ENCODE data around the gene GPR157. TPM values are rescaled to one million over a fixed set of nuclear protein-coding genes. Genes with fewer than 3 reads are reported as not detected.

Gene GPR157
- polyA plus RNA-seq, 2 of the 4 experiments (the other 2 are of a cell fraction), result 3.6 to 4.7 TPM

- ChIA-PET POLR2A (no interaction called here), CTCF (interaction anchor here (1.1 to 2.9 kb wide), 3 partner anchors 19 to 34 kb away, joined by 3 to 16 read pairs (median 6); no protein-coding TSS in a partner anchor)
- FAIRE-seq, result no peak
- no peak for ATAC-seq
- H3K4me2 ChIP-seq, result peak overlapping the region; percentile 90
- no peak overlapping the region for H3K4me3 ChIP-seq
- 87% methylated on average over 7 of the region's 9 CpGs for WGBS (ENCODE audit: missing lambda C conversion rate)
- peak overlapping the region; percentile 96 to 97; a peak in 5 of 6 replicates for H3K27ac ChIP-seq
- no peaks in the 10 kb centered on the region for H3K9me3 ChIP-seq
- TF ChIP-seq NPAS2 (CRISPR knock-in tag; IDR thresholded peaks at IDR 0.05; ENCODE audit: borderline replicate concordance) (no peak), KDM5A (IDR thresholded peaks at IDR 0.05) (no peak), MAX (IDR thresholded peaks at IDR 0.05) (no peak), ZNF302 (CRISPR knock-in tag; IDR thresholded peaks at IDR 0.05) (no peak), HOXB13 (CRISPR knock-in tag; IDR thresholded peaks at IDR 0.05; ENCODE audit: low read depth) (no peak), EP300 (IDR thresholded peaks at IDR 0.05) (no peak), POLR2A (IDR thresholded peaks at IDR 0.05; ENCODE audit: low read length) (no peak), FOSL2 (IDR thresholded peaks at IDR 0.05) (no peak), FOSL2 (CRISPR knock-in tag; IDR thresholded peaks at IDR 0.05) (no peak), BCL3 (IDR thresholded peaks at IDR 0.05) (no peak), RFX5 (IDR thresholded peaks at IDR 0.05) (no peak), ZFP36 (IDR thresholded peaks at IDR 0.05; ENCODE audit: borderline replicate concordance, partially characterized antibody) (no peak), ZC3H11A (IDR thresholded peaks at IDR 0.05) (no peak), RARB (CRISPR knock-in tag; IDR thresholded peaks at IDR 0.05) (no peak)
- H3K4me1 ChIP-seq, result peaks cover 53% of the 10 kb centered on the region
- DNase-seq (ENCODE audit: low read depth in 1 of 2, low spot score in 1 of 2), result no peak
These were observed 33.1 kb upstream of the GPR157 start for GRCh38 chr1:9161963-9162362.

- DNase-seq (ENCODE audit: low read depth in 1 of 2, low spot score in 1 of 2), result no peak
- peak overlapping the region; percentile 96 to 97; a peak in 5 of 6 replicates for H3K27ac ChIP-seq
- no peak for FAIRE-seq
- ChIA-PET CTCF (interaction anchor here (0.6 to 1.6 kb wide), 3 partner anchors 19 to 91 kb away, joined by 3 to 6 read pairs (median 4); no protein-coding TSS in a partner anchor), POLR2A (no interaction called here)
- no peaks in the 10 kb centered on the region for H3K9me3 ChIP-seq
- 88% methylated on average over 6 of the region's 6 CpGs for WGBS (ENCODE audit: missing lambda C conversion rate)
- ATAC-seq, result no peak
- peaks cover 50% of the 10 kb centered on the region for H3K4me1 ChIP-seq
- no peak for TF ChIP-seq KDM1A (IDR thresholded peaks at IDR 0.05; ENCODE audit: low read depth)
- no peak for TF ChIP-seq CHD2 (IDR thresholded peaks at IDR 0.05; ENCODE audit: low read length, partially characterized antibody)
- TF ChIP-seq ZC3H11A (IDR thresholded peaks at IDR 0.05), result no peak
- TF ChIP-seq MYC (IDR thresholded peaks at IDR 0.05; ENCODE audit: borderline replicate concordance, low read length), result no peak
- TF ChIP-seq, protein P1, sequence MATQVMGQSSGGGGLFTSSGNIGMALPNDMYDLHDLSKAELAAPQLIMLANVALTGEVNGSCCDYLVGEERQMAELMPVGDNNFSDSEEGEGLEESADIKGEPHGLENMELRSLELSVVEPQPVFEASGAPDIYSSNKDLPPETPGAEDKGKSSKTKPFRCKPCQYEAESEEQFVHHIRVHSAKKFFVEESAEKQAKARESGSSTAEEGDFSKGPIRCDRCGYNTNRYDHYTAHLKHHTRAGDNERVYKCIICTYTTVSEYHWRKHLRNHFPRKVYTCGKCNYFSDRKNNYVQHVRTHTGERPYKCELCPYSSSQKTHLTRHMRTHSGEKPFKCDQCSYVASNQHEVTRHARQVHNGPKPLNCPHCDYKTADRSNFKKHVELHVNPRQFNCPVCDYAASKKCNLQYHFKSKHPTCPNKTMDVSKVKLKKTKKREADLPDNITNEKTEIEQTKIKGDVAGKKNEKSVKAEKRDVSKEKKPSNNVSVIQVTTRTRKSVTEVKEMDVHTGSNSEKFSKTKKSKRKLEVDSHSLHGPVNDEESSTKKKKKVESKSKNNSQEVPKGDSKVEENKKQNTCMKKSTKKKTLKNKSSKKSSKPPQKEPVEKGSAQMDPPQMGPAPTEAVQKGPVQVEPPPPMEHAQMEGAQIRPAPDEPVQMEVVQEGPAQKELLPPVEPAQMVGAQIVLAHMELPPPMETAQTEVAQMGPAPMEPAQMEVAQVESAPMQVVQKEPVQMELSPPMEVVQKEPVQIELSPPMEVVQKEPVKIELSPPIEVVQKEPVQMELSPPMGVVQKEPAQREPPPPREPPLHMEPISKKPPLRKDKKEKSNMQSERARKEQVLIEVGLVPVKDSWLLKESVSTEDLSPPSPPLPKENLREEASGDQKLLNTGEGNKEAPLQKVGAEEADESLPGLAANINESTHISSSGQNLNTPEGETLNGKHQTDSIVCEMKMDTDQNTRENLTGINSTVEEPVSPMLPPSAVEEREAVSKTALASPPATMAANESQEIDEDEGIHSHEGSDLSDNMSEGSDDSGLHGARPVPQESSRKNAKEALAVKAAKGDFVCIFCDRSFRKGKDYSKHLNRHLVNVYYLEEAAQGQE (IDR thresholded peaks at IDR 0.05), result no peak
- TF ChIP-seq CBX2 (IDR thresholded peaks at IDR 0.05; ENCODE audit: borderline replicate concordance, low read depth), result no peak
- no peak for TF ChIP-seq E2F6 (IDR thresholded peaks at IDR 0.05; ENCODE audit: borderline replicate concordance, low read depth)
- no peak for TF ChIP-seq HEYL (CRISPR knock-in tag; IDR thresholded peaks at IDR 0.05)
- TF ChIP-seq SREBF2 (IDR thresholded peaks at IDR 0.05), result no peak
- no peak for TF ChIP-seq ZNF302 (CRISPR knock-in tag; IDR thresholded peaks at IDR 0.05)
- TF ChIP-seq RARB (CRISPR knock-in tag; IDR thresholded peaks at IDR 0.05), result no peak
- TF ChIP-seq CBX8 (IDR thresholded peaks at IDR 0.05), result no peak
- TF ChIP-seq, protein P2, sequence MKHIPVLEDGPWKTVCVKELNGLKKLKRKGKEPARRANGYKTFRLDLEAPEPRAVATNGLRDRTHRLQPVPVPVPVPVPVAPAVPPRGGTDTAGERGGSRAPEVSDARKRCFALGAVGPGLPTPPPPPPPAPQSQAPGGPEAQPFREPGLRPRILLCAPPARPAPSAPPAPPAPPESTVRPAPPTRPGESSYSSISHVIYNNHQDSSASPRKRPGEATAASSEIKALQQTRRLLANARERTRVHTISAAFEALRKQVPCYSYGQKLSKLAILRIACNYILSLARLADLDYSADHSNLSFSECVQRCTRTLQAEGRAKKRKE (CRISPR knock-in tag; IDR thresholded peaks at IDR 0.05; ENCODE audit: low read depth), result no peak
- H3K4me3 ChIP-seq, result no peak overlapping the region
- peak overlapping the region; percentile 90; the same call in 2 of the 3 replicates for H3K4me2 ChIP-seq
These were observed 32.4 kb upstream of the GPR157 start for GRCh38 chr1:9161342-9161741.
